ENCODE measurements around the gene ELF1.

DNA sequence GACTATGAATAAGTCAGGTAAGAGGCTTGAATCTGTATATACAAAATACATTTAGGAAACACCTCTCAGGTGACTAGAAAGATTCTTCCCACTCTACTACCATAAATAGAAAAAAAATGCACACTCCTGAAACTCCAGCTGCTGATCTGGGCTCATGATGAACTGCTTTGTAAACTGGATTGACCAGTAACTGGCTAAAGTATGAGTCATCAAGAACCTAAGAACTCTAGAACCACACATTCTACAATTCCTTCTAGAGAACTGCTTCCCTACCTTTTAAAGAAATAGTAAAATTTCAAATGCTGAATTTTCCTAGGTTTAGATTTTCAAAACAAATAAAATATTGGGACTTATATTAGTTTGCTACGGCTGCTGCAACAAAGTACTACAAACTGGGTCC lies 55.2 kb downstream of the ELF1 start:
- TF ChIP-seq CTCF (conservative IDR thresholded peaks at IDR 0.05; ENCODE audit: low read depth, low read length) (no peak), POLR2A (IDR thresholded peaks at IDR 0.05; ENCODE audit: low read depth, low read length) (no peak), CEBPB (IDR thresholded peaks at IDR 0.05; ENCODE audit: low read depth, low read length) (no peak), USF2 (IDR thresholded peaks at IDR 0.05; ENCODE audit: low read depth, low read length) (no peak), RAD21 (IDR thresholded peaks at IDR 0.05; ENCODE audit: low read length) (no peak), SMC3 (IDR thresholded peaks at IDR 0.05; ENCODE audit: low read depth, low read length) (no peak)
